Loucy (cell line): ENCODE data around the gene PIGS.

Source experiments
- CTCF ChIP-seq: fragments of 200-600 bp; sonication (generic); conservative IDR thresholded peaks from 2 replicates; pipeline ENCODE4 v1.5.1; 2014; ENCODE audit warnings: mild to moderate bottlenecking, antibody characterized with exemption, low read length
- EZH2phosphoT487 ChIP-seq: fragments of 200-600 bp; IDR thresholded peaks from 2 replicates; pipeline ENCODE4 v1.6.1; 2018; ENCODE audit warnings: antibody characterized with exemption, mild to moderate bottlenecking, moderate library complexity, borderline replicate concordance

- TF ChIP-seq CTCF (no peak), EZH2phosphoT487 (no peak)
These were observed 44.1 kb upstream of the PIGS start for GRCh38 chr17:28615260-28615940.
